GM12874 (cell line): ENCODE measurements around the gene TNFSF9.

Experiments used
- TF ChIP-seq, protein P1 (sequence below): IDR thresholded peaks from 2 replicates; pipeline ENCODE4 v1.5.1; 2011; ENCODE audit warnings: low read depth, mild to moderate bottlenecking, control low read depth, low read length, moderate library complexity; ENCODE audit not compliant: insufficient read depth

The TNFSF9 gene

DNA sequence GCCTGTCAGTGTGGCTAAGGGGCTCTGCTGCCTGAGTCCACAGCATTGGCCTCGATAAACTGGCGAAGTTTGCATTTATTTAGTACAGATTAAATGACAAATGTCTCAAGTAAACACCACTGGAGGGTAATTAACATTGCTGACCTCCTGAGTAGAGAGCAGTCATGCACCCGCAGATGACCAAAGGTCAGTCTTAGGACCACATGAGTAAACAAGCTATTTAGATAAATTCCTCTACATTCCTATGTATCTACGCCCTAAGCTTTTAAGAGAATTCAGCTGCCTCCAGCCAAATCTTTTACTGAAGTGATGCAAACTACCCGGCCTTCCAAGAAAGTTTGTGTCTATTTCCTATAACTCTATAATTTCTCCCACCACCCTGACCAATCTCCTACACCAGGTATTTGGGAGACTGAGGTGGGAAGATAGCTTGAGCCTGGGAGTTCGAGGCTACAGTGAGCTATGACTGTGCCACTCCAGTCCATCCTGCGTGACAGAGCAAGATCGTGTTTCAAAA is 37.2 kb downstream of the TNFSF9 start:
- TF ChIP-seq, protein P1, sequence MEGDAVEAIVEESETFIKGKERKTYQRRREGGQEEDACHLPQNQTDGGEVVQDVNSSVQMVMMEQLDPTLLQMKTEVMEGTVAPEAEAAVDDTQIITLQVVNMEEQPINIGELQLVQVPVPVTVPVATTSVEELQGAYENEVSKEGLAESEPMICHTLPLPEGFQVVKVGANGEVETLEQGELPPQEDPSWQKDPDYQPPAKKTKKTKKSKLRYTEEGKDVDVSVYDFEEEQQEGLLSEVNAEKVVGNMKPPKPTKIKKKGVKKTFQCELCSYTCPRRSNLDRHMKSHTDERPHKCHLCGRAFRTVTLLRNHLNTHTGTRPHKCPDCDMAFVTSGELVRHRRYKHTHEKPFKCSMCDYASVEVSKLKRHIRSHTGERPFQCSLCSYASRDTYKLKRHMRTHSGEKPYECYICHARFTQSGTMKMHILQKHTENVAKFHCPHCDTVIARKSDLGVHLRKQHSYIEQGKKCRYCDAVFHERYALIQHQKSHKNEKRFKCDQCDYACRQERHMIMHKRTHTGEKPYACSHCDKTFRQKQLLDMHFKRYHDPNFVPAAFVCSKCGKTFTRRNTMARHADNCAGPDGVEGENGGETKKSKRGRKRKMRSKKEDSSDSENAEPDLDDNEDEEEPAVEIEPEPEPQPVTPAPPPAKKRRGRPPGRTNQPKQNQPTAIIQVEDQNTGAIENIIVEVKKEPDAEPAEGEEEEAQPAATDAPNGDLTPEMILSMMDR: no peak

DNA sequence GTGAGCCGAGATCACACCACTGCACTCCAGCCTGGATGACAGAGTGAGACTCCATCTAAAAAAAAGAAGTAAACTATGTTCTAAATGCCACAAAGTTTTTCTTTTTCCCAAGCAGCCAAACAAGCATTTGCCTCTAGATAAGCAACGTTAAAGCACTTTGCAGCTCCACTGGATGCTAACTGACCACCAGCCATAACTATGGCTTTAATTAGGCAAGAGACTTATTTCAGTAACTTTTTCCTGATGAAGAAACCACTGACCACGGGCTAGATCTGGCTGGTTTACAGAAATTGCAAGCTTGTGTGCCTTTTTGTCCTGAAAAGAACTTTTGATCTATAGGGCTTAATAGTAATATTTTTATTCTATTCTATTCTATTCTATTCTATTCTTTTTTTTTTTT is 38.0 kb downstream of the TNFSF9 start:
- TF ChIP-seq, protein P1: no peak

DNA sequence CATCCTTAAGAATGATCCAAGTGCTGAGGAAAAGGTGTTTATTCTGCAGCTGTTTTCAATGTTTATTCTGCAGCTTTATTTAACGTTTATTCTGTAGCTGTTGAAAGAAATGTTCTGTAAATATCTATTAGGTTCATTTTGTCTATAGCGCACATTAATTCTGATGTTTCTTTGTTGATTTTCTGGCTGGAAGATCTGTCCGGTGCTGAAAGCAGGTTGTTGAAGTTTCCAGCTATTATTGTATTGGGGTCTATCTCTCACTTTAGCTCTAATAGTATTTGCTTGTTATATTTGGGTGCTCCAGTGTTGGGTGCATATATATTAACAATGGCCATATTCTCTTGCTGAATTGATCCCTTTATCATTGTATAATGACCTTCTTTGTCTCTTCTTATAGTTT is 39.9 kb downstream of the TNFSF9 start:
- TF ChIP-seq, protein P1: no peak

DNA sequence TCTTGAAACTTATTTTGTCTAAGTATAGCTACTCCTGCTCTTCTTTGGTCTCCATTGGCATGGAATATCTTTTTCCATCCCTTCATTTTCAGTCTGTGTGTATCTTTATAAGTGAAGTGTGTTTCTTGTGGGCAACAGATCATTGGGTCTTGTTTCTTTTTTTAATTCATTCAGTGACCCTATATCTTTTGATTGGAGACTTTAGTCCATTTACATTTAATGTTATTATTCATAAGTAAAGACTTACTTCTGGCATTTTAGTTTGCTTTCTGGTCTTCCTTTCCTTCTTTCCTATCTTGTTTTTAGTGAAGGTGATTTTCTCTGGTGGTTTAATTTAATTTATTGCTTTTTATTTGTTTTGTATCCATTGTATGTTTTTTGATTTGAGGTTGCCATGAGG is 40.3 kb downstream of the TNFSF9 start:
- TF ChIP-seq, protein P1: no peak

DNA sequence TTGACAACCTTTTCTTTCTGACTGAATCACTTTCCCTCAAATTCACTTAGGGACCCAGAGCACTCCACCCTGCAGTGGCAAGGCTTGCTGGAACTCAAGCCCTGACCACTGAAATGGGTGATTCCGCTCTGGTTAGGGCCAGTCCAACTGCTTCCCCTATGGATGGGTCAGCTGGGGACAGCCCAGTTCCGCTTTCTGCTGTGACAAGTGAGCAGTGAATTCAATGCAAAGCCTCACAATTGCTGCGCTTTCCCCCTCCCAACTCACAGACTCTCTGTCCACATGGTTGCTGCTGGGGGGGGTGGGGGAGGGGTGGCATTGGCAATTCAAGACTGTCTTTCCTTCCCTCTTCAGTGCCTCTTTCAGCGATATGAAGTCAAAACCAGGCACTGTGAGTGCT is 41.4 kb downstream of the TNFSF9 start:
- TF ChIP-seq, protein P1: no peak

DNA sequence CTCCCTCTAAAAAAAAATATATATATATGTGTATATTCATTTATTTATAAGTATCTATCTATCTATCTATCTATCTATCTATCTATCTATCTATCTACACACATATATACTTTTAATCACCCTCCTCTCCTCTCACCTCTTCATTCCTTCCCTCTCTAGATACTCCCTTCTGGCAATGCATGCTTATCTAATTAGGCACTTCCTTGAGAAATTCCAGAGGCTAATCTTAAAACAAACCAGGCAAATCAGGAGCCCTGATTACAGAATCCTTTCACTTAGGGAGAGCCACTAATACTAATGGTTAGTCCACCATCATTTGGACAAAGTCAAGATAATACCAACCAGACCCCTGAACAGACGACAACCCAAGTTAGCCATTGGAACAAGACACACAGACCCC is 42.5 kb downstream of the TNFSF9 start:
- TF ChIP-seq, protein P1: no peak

DNA sequence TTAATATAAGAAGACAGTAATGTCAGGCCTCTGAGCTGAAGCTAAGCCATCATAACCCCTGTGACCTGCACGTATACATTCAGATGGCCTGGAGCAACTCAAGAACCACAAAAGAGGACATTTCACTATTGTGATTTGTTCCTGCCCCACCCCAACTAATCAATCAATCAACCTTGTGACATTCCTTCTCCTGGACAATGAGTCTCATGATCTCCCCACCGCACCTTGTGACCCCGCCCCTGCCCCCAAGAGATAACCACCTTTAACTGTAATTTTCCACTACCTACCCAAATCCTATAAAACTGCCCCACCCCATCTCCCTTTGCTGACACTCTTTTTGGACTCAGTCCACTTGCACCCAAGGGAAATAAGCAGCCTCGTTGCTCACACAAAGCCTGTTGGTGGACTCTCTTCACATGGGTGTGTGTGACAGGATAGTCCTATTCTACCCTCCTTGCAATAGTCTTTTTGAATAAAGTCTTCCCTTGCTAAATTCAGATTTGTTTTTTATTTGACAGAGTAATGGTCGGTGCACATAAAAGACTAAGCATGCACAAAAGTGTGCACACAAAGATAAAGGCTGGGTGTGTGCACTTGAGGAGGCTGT is 46.1 kb downstream of the TNFSF9 start:
- TF ChIP-seq, protein P1: no peak
